Measurements from ENCODE around the gene COQ3.

The COQ3 gene

GRCh38 chr6:99324996-99325395 lies 69.0 kb downstream of the COQ3 start:
- DNase-seq: no peak

Data from DMS53 (cell line).